IPS-15b (cell line): ENCODE data around the gene EGFLAM.
A peak's percentile ranks its signal among the peaks of the same experiment; 100 is the strongest.

Experiments used
- H3K27me3 ChIP-seq: one replicate; pipeline ENCODE4 v1.6.1; 2013; ENCODE audit warnings: low read length; ENCODE audit not compliant: control insufficient read depth, insufficient read depth
- H3K36me3 ChIP-seq: one replicate; pipeline ENCODE4 v1.6.1; 2013; ENCODE audit warnings: low read length; ENCODE audit not compliant: control insufficient read depth, insufficient read depth
- H3K4me1 ChIP-seq: one replicate; pipeline ENCODE4 v1.6.1; 2013; ENCODE audit warnings: mild to moderate bottlenecking, low read length; ENCODE audit not compliant: control insufficient read depth, insufficient read depth
- H3K4me3 ChIP-seq: one replicate; pipeline ENCODE4 v1.5.1; 2013; ENCODE audit warnings: low read depth, low read length
- H3K9ac ChIP-seq: one replicate; pipeline ENCODE4 v1.6.1; 2013; ENCODE audit warnings: low read depth, mild to moderate bottlenecking, low read length
- H3K9me3 ChIP-seq: one replicate; pipeline ENCODE4 v1.6.1; 2013; ENCODE audit warnings: mild to moderate bottlenecking, low read length; ENCODE audit not compliant: control insufficient read depth, insufficient read depth

Gene EGFLAM

DNA sequence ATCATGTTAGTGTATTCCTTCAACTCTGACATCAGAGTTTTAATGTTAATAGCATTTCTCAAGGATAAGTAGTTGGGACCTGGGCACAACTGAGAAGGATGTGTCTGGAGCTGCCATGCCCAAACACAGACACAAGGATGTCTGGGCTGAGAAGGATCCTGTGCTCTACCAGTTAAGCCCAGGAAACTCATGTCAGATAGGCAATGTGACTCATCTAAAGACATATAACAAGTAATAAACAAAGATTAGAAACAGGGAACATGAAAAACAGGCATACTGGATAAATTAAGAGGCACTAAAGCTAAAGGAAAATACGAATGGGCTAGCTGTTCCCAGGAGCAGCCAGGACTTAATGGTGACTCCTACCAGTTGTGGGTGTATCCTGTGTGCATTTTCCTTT is 9.1 kb upstream of the EGFLAM start:
- H3K4me3 ChIP-seq: no peak overlapping the region
- peaks cover 8% of the 10 kb centered on the region for H3K27me3 ChIP-seq
- no peaks in the 10 kb centered on the region for H3K36me3 ChIP-seq
- H3K9ac ChIP-seq: no peak overlapping the region
- H3K9me3 ChIP-seq: no peaks in the 10 kb centered on the region
- H3K4me1 ChIP-seq: no peaks in the 10 kb centered on the region

DNA sequence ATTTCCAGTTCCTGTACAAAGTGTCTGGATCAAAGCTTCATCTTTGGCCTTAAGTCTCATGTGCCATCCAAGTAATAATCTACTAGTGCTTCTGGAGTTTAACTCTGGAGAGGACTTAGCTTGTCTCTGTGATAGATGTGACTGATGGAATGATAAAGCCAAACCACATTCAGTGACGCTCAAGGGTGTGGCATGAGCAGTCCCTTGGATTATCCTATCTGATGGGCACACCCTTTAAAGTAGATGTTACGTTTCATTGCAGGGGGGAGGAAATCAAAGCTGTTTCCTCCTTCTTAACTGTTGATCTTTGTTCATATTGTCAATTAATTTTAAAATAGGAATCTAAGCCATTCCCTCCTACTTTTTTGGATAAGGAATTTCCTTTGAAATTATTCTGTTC is 8.5 kb upstream of the EGFLAM start:
- H3K27me3 ChIP-seq: peaks cover 13% of the 10 kb centered on the region
- H3K4me1 ChIP-seq: no peaks in the 10 kb centered on the region
- H3K36me3 ChIP-seq: no peaks in the 10 kb centered on the region
- no peak overlapping the region for H3K9ac ChIP-seq
- no peaks in the 10 kb centered on the region for H3K9me3 ChIP-seq
- H3K4me3 ChIP-seq: no peak overlapping the region

DNA sequence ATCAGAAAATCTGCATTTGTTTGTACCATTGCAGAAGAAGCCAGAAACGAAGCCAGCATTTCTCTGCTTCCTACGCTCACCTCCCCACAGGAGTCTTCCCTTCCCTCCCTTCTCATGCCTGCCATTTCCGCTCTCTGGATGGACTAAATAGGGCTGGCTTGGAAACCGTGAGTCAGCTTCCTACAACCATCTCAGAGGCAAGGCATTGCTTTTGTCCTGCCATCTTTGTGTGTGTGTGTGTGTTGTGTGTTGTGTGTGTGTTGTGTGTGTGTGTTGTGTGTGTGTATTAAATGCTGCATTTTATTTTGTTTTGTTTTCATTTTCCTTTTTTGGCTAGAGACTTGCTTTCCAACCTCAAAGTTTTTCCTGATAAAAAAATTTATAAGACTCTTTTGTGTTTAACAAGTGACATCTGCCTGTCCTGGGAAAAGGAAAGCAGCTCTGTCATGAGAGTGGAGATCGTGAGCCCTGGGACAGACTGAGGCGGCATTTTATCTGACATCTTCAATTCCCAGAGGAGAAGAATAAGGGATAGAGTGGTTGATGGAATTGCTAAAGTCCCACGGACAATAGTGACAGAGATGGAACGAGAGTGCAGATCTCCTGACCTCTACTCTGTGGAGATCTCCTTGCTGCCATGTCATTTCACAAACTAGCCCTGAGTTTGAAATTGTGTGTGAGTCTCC is 7.5 kb upstream of the EGFLAM start:
- Histone ChIP-seq H3K27me3 (peaks cover 24% of the 10 kb centered on the region), H3K4me1 (no peaks in the 10 kb centered on the region), H3K4me3 (no peak overlapping the region), H3K9me3 (no peaks in the 10 kb centered on the region), H3K9ac (no peak overlapping the region), H3K36me3 (no peaks in the 10 kb centered on the region)

DNA sequence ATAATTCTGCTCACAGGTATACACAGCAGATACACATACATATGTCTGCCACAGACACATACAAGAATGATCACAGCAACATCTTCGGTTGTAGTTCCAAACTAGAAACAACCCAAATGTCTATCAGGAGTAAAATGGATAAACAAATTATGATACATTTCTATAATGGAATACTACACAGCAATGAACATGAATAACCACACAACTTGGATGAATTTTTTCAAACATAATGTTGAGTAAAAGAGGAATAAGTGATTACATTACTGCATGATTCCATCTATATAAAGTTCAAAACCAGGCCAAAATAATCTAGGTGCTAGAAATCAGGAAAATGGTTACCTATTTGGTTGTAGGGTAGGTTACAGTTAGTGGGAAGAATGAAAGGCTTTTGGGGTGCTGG is 4.6 kb upstream of the EGFLAM start:
- Histone ChIP-seq H3K4me3 (no peak overlapping the region), H3K9ac (no peak overlapping the region), H3K27me3 (peaks cover 40% of the 10 kb centered on the region), H3K9me3 (no peaks in the 10 kb centered on the region), H3K36me3 (no peaks in the 10 kb centered on the region), H3K4me1 (peaks cover 7% of the 10 kb centered on the region)

DNA sequence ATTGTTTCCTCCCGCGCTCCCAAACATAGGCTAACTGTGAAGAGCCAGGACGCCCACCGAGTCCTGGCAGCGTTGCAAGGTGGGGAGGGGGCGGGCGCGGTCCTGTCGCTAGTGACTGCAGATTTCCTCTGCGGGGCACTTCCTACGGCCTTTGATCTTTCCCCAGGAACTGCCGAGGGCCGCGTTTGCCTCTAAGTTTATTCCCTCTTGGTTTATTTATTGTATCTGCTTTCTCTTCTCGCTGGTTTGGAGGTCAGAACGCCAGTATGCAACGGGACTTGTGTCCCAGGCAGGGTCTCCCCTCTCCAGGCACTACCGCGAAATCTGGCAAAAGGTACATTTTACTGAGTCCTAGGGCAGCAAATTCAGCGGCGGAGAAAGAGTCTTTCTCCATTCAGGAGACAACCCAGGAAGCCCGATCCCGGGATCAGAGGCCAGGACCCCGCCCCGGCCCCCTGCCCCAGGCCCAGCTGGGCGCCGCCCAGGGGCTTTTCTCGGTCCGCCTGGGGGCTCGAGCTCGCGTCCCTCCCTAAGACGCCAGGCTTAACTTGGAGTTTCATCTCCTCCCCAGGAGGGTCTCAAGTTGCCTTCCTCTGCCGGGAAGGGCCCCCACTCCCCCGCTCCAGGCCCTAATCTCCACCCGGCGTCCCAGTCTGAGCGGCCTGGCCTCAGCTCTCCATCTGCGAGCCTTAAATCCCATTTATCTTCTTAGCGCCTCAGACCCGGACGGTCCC is 884 bp upstream of the EGFLAM start:
- no peaks in the 10 kb centered on the region for H3K36me3 ChIP-seq
- H3K4me3 ChIP-seq: peak overlapping the region; percentile 57
- no peak overlapping the region for H3K9ac ChIP-seq
- H3K4me1 ChIP-seq: peaks cover 7% of the 10 kb centered on the region
- H3K27me3 ChIP-seq: peaks cover 78% of the 10 kb centered on the region
- H3K9me3 ChIP-seq: no peaks in the 10 kb centered on the region

DNA sequence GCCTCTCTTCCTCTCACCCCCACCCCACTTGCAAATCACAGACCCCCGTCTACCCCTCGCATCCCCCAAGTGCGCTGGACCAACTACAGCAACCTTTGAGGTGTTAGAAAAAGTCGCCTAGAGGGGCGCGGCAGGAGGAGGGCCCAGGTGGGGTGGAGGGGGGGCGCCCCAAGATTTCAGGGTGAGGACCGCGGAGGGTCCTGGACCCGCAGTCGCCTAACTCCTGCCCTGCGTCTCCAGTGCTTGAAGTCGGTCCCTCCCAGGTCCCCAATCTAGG is 379 bp upstream of the EGFLAM start:
- peak overlapping the region; percentile 57 for H3K4me3 ChIP-seq
- no peaks in the 10 kb centered on the region for H3K9me3 ChIP-seq
- peaks cover 83% of the 10 kb centered on the region for H3K27me3 ChIP-seq
- H3K4me1 ChIP-seq: peaks cover 7% of the 10 kb centered on the region
- H3K9ac ChIP-seq: no peak overlapping the region
- no peaks in the 10 kb centered on the region for H3K36me3 ChIP-seq

DNA sequence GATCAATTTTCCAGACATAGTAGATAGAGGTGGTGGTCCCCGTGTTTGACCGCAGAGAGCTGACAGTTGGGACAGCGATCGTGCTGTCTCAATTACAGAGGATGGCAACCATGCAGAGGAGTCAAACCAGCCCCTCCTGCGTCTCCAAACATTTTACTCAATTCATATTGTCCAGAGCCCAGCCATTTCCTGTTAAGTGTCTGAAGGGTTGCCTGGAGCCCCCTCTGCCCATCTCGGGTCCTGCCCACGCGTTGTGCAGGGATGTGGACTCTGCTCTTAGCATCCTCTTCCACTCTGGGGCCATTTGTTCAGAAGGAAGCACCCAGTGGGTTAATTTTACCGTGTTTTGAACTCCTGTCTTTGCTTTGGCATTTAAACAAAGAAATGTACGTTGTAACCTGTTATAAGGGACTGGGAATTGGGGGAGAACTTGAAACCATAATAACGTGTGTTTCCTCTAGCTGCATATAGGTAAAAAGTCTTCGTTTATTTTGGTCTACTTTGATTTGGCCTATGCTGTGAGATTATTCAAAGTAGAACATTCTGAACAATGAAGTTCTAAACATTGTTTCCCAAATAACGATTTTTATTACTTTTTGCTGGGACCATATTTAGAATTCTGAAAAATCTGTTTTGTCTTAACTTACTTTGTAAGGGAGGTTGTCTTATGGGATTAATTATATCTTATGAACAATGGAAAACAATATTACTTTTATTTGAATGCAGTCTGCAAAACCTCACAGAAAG is 876 bp downstream of the EGFLAM start:
- Histone ChIP-seq H3K36me3 (no peaks in the 10 kb centered on the region), H3K9ac (no peak overlapping the region), H3K4me1 (peaks cover 7% of the 10 kb centered on the region), H3K27me3 (peaks cover 87% of the 10 kb centered on the region), H3K4me3 (peak overlapping the region; percentile 57), H3K9me3 (no peaks in the 10 kb centered on the region)

DNA sequence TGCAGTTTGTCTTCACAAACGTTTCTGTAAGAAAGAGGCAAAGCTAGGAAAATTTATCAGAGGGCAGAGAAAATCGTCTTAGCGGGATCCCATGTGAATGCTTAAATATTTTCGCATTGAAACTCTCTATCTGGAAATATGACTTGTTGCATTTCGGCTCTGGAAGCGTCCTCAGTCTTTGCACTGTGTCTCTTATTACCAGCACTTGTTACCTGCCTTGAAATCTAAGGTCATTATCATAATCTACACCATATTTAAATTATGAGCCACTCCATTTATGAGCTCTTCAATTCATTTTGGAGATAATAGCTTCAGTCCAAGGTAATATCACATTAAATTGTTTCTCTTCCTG is 1.4 kb downstream of the EGFLAM start:
- H3K9me3 ChIP-seq: no peaks in the 10 kb centered on the region
- no peak overlapping the region for H3K4me3 ChIP-seq
- H3K27me3 ChIP-seq: peaks cover 87% of the 10 kb centered on the region
- peaks cover 7% of the 10 kb centered on the region for H3K4me1 ChIP-seq
- H3K36me3 ChIP-seq: no peaks in the 10 kb centered on the region
- no peak overlapping the region for H3K9ac ChIP-seq

DNA sequence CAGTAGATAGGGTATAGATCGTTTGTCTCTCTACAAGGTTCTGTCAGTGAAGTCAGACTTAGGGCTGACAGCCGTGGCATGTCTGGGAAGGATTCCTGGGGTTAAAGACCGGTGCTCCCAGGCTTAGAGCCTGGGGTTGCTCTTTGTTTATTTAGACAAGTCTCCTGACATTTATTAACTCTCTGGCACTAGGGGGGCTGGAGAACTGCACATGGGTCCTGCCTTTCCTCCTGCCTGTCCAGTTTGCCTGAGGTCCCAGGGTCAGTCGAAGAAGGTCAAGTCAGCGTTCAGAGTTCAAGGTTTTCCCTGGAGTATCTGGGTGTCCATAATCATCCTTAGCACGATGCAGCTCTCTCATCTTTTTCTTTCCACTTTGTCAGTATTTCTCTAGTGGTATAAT is 5.6 kb downstream of the EGFLAM start:
- no peak overlapping the region for H3K4me3 ChIP-seq
- H3K27me3 ChIP-seq: peaks cover 72% of the 10 kb centered on the region
- H3K9ac ChIP-seq: no peak overlapping the region
- no peaks in the 10 kb centered on the region for H3K36me3 ChIP-seq
- no peaks in the 10 kb centered on the region for H3K4me1 ChIP-seq
- no peaks in the 10 kb centered on the region for H3K9me3 ChIP-seq

DNA sequence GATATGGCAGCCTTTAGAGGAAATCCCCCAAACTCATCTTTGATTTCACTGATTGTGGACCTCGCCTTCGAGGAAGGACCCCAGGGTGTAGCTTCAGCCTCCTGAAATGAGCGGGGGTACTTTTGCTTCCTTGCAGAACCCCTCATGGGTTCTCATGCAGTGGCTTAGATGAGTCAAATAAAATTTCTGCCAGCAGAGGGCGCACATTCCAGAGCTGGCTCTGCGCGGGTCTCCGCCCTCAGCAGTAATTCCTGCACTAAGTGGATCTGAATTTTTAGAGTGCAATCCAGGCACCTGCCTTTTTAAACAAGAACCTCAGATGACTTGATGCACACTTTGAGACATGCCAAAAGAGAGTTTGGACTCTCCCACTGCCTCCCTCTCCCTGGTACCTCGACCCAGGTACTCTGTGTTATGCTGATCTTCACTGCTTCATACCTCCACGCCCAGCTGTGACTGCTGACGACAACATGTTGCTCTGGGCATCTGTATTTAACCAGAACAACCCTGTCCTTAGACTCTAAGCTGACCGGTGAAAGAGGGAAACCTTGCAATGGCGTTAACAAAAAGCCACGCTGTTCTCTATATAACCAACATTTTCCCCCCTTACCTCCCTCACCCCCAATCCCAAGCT is 7.3 kb downstream of the EGFLAM start:
- no peaks in the 10 kb centered on the region for H3K4me1 ChIP-seq
- no peaks in the 10 kb centered on the region for H3K36me3 ChIP-seq
- no peak overlapping the region for H3K9ac ChIP-seq
- H3K27me3 ChIP-seq: peaks cover 56% of the 10 kb centered on the region
- peak overlapping the region; percentile 9 for H3K4me3 ChIP-seq
- H3K9me3 ChIP-seq: no peaks in the 10 kb centered on the region

DNA sequence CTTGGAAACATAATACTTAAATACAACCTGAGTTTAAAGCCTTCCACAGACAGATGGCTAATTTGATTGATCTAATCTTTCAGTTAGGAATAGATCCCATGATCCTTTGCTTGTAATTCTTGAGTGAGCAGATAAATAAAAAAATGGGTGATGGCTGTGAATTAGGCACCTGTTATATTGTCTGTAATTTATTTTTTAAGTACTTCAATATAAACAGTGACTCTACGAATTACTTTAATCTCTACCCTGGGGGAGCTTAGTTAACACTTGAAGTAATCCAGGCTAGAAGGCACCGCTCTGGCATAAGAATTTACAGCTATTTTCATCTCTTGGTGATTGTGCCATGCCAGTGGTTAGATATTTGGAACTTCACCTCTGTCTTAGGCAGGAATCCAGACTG is 9.0 kb downstream of the EGFLAM start:
- Histone ChIP-seq H3K9ac (no peak overlapping the region), H3K9me3 (no peaks in the 10 kb centered on the region), H3K27me3 (peaks cover 39% of the 10 kb centered on the region)

More for the DNA sequence above, 9.0 kb downstream of the EGFLAM start:
- H3K36me3 ChIP-seq: no peaks in the 10 kb centered on the region
- H3K4me3 ChIP-seq: no peak overlapping the region
- no peaks in the 10 kb centered on the region for H3K4me1 ChIP-seq
